OCI-LY7 (cell line): Measurements from ENCODE around the gene QRFP. TPM values are rescaled to one million over a fixed set of nuclear protein-coding genes. Genes with fewer than 3 reads are reported as not detected.

Experiments
- BruUV-seq: library from RNA; stranded (reverse); fragments of 400-500 nt; replicated peaks from 2 replicates; lab custom pipeline; 2021; lab: Mats Ljungman, UMichigan
- CTCF ChIA-PET: fragments of 300-600 bp; sonication (Branson Sonifier 250); formaldehyde crosslinking; loops from one replicate; lab custom pipeline; 2022; ENCODE audit warnings: antibody characterized with exemption; ENCODE audit not compliant: unreplicated experiment; lab: Charles Lee
- POLR2A ChIA-PET: fragments of 300-600 bp; sonication (Branson Sonifier 250); formaldehyde crosslinking; loops from one replicate; lab custom pipeline; 2022; ENCODE audit warnings: antibody characterized with exemption; lab: Charles Lee
- DNase-seq: peaks from one replicate; pipeline ENCODE4 v3.0.0-alpha.2; 2015; ENCODE audit warnings: low spot score
- H2AFZ ChIP-seq: fragments of 200-600 bp; sonication (generic), shearing (Covaris generic); 2 replicates; pipeline ENCODE4 v1.6.1; 2014; ENCODE audit warnings: mild to moderate bottlenecking, antibody characterized with exemption, low read length, moderate library complexity
- H3K27ac ChIP-seq: fragments of 200-600 bp; sonication (generic); 2 replicates; pipeline ENCODE4 v1.5.1; 2014; ENCODE audit warnings: mixed run types, low read depth, mild to moderate bottlenecking, moderate library complexity, low read length, inconsistent platforms; ENCODE audit not compliant: poor library complexity, severe bottlenecking
- H3K36me3 ChIP-seq: fragments of 200-600 bp; sonication (generic); 2 replicates; pipeline ENCODE4 v1.6.1; 2014; ENCODE audit warnings: mild to moderate bottlenecking, antibody characterized with exemption, low read length, moderate library complexity, mixed read lengths; ENCODE audit not compliant: insufficient read depth
- H3K4me1 ChIP-seq: fragments of 200-600 bp; sonication (generic); 2 replicates; pipeline ENCODE4 v1.5.1; 2014; ENCODE audit warnings: mild to moderate bottlenecking, low read length; ENCODE audit not compliant: insufficient read depth, poor library complexity, severe bottlenecking
- H3K4me2 ChIP-seq: fragments of 200-600 bp; sonication (generic); 2 replicates; pipeline ENCODE4 v1.6.1; 2014; ENCODE audit warnings: mild to moderate bottlenecking, low read length
- H3K4me3 ChIP-seq: fragments of 200-600 bp; sonication (generic); 2 replicates; pipeline ENCODE4 v1.5.1; 2014; ENCODE audit warnings: mild to moderate bottlenecking, low read depth, low read length; ENCODE audit not compliant: poor library complexity, severe bottlenecking
- H3K79me2 ChIP-seq: fragments of 200-600 bp; sonication (generic); 2 replicates; pipeline ENCODE4 v1.6.1; 2016; ENCODE audit warnings: low read depth, mild to moderate bottlenecking, low read length, moderate library complexity, mixed read lengths; ENCODE audit not compliant: insufficient read depth
- H3K9me2 ChIP-seq: fragments of 200-600 bp; sonication (generic); 2 replicates; pipeline ENCODE4 v1.6.1; 2016; ENCODE audit warnings: mild to moderate bottlenecking, low read length, mixed read lengths; ENCODE audit not compliant: insufficient read depth
- H3K9me3 ChIP-seq: fragments of 200-600 bp; sonication (generic); 2 replicates; pipeline ENCODE4 v1.6.1; 2014; ENCODE audit warnings: mild to moderate bottlenecking, mixed run types, low read length, mixed read lengths
- H4K20me1 ChIP-seq: fragments of 200-600 bp; sonication (generic); 2 replicates; pipeline ENCODE4 v1.6.1; 2014; ENCODE audit warnings: mild to moderate bottlenecking, antibody characterized with exemption, low read length, moderate library complexity, mixed read lengths; ENCODE audit not compliant: insufficient read depth
- CTCF ChIP-seq: fragments of 200-600 bp; sonication (generic); conservative IDR thresholded peaks from 2 replicates; pipeline ENCODE4 v1.5.1; 2014; ENCODE audit warnings: mild to moderate bottlenecking, antibody characterized with exemption, low read length, moderate library complexity, mixed read lengths
- EZH2phosphoT487 ChIP-seq: fragments of 200-600 bp; sonication (generic); IDR thresholded peaks from 2 replicates; pipeline ENCODE4 v1.6.1; 2018; ENCODE audit warnings: low read depth, borderline replicate concordance, mild to moderate bottlenecking, mixed run types, antibody characterized with exemption, low read length, moderate library complexity, mixed read lengths
- intact Hi-C: fragments of 100-400 bp; cut with micrococcal nuclease; formaldehyde crosslinking; loops from one replicate; pipeline ENCODE4 v1.10.0; 2022; ENCODE audit not compliant: unreplicated experiment
- total RNA-seq, 2 experiments: library from RNA; depleted of rRNA in 1 of 2; stranded (reverse); fragments of >200 nt in 1 of 2; shearing (Covaris generic) in 1 of 2; gene quantifications; 2 replicates each; pipeline ENCODE4 v1.2.3, GENCODE V29; 2014 to 2022

The QRFP gene
- total RNA-seq, 2 experiments from 2014 or later: not detected

- Histone ChIP-seq H3K9me2 (no peaks in the 10 kb centered on the region), H3K4me2 (no peak overlapping the region), H3K9me3 (no peaks in the 10 kb centered on the region), H3K27ac (no peak overlapping the region), H3K79me2 (no peaks in the 10 kb centered on the region), H3K36me3 (no peaks in the 10 kb centered on the region), H2AFZ (no peak overlapping the region), H4K20me1 (no peaks in the 10 kb centered on the region), H3K4me3 (no peak overlapping the region), H3K4me1 (no peaks in the 10 kb centered on the region)
- ChIA-PET CTCF (interaction anchor here (0.6 kb wide), 1 partner anchor 1011 kb away, joined by 5 read pairs; no protein-coding TSS in a partner anchor), POLR2A (no interaction called here)
- intact Hi-C loops: no loop called here
- TF ChIP-seq CTCF (no peak), EZH2phosphoT487 (no peak)
- DNase-seq: no peak
- BruUV-seq: no TSS peak
These were observed 21.7 kb upstream of the QRFP start for GRCh38 chr9:130918101-130918825.

GRCh38 chr9:130917168-130917960, 20.8 kb upstream of the QRFP start:
- no peaks in the 10 kb centered on the region for H4K20me1 ChIP-seq
- H3K9me3 ChIP-seq: no peaks in the 10 kb centered on the region
- no peaks in the 10 kb centered on the region for H3K79me2 ChIP-seq

More at GRCh38 chr9:130917168-130917960, 20.8 kb upstream of the QRFP start:
- DNase-seq: no peak
- CTCF ChIA-PET: interaction anchor here (0.6 kb wide), 1 partner anchor 1011 kb away, joined by 5 read pairs; no protein-coding TSS in a partner anchor
- Histone ChIP-seq H3K4me2 (no peak overlapping the region), H3K4me3 (no peak overlapping the region), H3K27ac (no peak overlapping the region), H3K36me3 (no peaks in the 10 kb centered on the region), H2AFZ (no peak overlapping the region), H3K9me2 (no peaks in the 10 kb centered on the region), H3K4me1 (no peaks in the 10 kb centered on the region)
- intact Hi-C loops: no loop called here
- POLR2A ChIA-PET: no interaction called here
- no TSS peak for BruUV-seq
- TF ChIP-seq CTCF (no peak), EZH2phosphoT487 (no peak)
